Activated CD8-positive, alpha-beta T cell treated with anti-CD3 and anti-CD28 coated beads for 36 hours (primary cell): ENCODE measurements around the gene PAPOLA. TPM values are rescaled to one million over a fixed set of nuclear protein-coding genes. Genes with fewer than 3 reads are reported as not detected.

ENCODE experiments used
- ATAC-seq: fragments of 200-7000 bp; cut with Tn5 transposase; one replicate; pipeline ENCODE4 v1.10.0; 2021; ENCODE audit warnings: mild to moderate bottlenecking, moderate library complexity
- CTCF ChIA-PET: fragments of 350-600 bp; sonication (Branson Sonifier 250); formaldehyde crosslinking; loops from one replicate; lab custom pipeline; 2021; ENCODE audit warnings: antibody characterized with exemption; lab: Charles Lee
- POLR2A ChIA-PET: fragments of 350-600 bp; sonication (Branson Sonifier 250); formaldehyde crosslinking; loops from one replicate; lab custom pipeline; 2021; ENCODE audit warnings: antibody characterized with exemption; lab: Charles Lee
- DNase-seq: peaks from one replicate; pipeline ENCODE4 v3.0.0-alpha.2; 2020
- H3K27ac Mint-ChIP-seq: one replicate; pipeline ENCODE4 v1.8.0; 2021; ENCODE audit warnings: mild to moderate bottlenecking, mixed read lengths
- H3K27me3 Mint-ChIP-seq: one replicate; pipeline ENCODE4 v1.8.0; 2021; ENCODE audit warnings: mixed read lengths
- H3K36me3 Mint-ChIP-seq: one replicate; pipeline ENCODE4 v1.8.0; 2021; ENCODE audit warnings: low read depth, mixed read lengths
- H3K4me1 Mint-ChIP-seq: one replicate; pipeline ENCODE4 v1.8.0; 2021; ENCODE audit warnings: low read depth, mixed read lengths
- H3K4me3 Mint-ChIP-seq: one replicate; pipeline ENCODE4 v1.8.0; 2021; ENCODE audit warnings: mild to moderate bottlenecking, moderate library complexity, mixed read lengths
- H3K9me3 Mint-ChIP-seq: one replicate; pipeline ENCODE4 v1.8.0; 2021; ENCODE audit warnings: mixed read lengths
- intact Hi-C: fragments of 100-400 bp; cut with micrococcal nuclease; formaldehyde crosslinking; loops from one replicate; pipeline ENCODE4 v1.10.0; 2022
- total RNA-seq, 2 experiments: library from RNA; stranded (reverse); gene quantifications; one replicate each; pipeline ENCODE4 v1.2.3, GENCODE V29; 2021
- TF ChIP-seq, protein P1 (sequence below): fragments of 200-600 bp; IDR thresholded peaks from one replicate; pipeline ENCODE4 v1.8.0; 2022; ENCODE audit warnings: antibody characterized with exemption, mild to moderate bottlenecking

The PAPOLA gene
- total RNA-seq, 2 experiments from 2014 or later, result 176 to 178 TPM

DNA sequence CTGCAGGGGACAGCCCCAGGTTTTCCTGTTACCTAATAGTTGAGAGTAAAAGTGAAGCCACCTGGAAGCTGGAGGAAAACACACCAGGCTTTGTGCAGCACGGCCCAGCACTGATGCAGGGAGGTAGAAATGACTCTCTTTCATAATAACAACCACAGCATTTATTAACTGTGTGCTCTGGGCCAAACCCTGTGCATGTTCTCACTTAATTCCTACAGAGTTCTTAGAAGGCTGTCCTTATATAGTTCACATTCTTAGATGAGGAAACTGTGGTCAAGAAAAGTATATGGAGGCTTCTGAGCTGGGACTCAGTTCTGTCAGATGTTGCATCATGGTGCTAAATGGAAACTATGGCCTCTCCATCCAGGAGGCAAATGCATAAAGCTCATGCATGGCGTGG, 100.0 kb downstream of the PAPOLA start:
- no peak overlapping the region for H3K4me3 Mint-ChIP-seq
- ChIA-PET POLR2A (no interaction called here), CTCF (no interaction called here)
- H3K36me3 Mint-ChIP-seq, result no peaks in the 10 kb centered on the region
- H3K4me1 Mint-ChIP-seq, result peaks cover 4% of the 10 kb centered on the region
- DNase-seq, result no peak
- peaks cover 7% of the 10 kb centered on the region for H3K27me3 Mint-ChIP-seq
- no peaks in the 10 kb centered on the region for H3K9me3 Mint-ChIP-seq
- H3K27ac Mint-ChIP-seq, result no peak overlapping the region
- TF ChIP-seq, protein P1, sequence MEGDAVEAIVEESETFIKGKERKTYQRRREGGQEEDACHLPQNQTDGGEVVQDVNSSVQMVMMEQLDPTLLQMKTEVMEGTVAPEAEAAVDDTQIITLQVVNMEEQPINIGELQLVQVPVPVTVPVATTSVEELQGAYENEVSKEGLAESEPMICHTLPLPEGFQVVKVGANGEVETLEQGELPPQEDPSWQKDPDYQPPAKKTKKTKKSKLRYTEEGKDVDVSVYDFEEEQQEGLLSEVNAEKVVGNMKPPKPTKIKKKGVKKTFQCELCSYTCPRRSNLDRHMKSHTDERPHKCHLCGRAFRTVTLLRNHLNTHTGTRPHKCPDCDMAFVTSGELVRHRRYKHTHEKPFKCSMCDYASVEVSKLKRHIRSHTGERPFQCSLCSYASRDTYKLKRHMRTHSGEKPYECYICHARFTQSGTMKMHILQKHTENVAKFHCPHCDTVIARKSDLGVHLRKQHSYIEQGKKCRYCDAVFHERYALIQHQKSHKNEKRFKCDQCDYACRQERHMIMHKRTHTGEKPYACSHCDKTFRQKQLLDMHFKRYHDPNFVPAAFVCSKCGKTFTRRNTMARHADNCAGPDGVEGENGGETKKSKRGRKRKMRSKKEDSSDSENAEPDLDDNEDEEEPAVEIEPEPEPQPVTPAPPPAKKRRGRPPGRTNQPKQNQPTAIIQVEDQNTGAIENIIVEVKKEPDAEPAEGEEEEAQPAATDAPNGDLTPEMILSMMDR, result no peak
- peak; percentile 51 for ATAC-seq
- intact Hi-C loops, result no loop called here

DNA sequence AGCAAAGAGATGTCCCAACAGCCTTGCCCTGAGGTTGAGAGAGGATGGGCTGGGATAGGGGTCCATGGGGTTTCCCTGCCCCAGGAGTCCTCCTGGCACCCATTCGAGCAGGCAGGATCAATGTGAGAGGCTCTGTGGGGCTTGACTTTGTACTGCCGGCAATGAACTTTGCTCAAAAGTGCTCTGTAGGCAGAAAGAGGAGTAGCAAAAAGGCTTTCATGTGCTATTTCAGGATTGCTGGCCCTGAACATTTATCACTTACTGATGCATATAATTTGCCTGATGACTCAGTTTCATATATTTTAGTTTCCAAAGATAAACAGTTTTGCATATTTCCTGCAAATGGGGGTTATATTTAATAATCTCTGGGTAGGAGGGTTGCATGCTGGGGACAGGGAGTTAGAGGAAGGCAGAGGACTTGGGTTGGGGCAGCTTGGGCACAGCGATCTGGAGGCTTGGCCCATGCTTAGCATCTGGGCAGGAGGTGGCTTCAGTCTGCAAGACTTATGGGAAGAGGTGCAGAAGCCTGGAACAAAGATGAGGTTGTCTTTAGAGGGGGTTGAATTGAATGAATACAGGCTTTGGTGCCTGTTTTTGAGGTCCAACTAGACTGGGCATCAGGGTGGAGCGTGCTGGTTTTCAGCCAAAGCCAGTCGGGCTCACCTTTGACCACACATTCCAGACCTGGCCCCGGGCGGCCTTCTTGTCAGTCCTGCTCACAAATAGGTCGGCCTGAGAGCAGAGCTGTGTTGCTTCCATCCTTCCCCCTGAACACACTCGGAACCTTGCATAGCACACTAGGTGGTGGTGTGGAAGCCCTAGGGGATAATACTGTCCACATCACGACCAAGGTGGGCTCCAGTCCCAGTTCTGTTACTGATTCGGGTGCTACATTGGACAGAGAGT, 101.4 kb downstream of the PAPOLA start:
- Mint-ChIP-seq H3K36me3 (no peaks in the 10 kb centered on the region), H3K27ac (no peak overlapping the region), H3K9me3 (no peaks in the 10 kb centered on the region), H3K4me1 (peaks cover 4% of the 10 kb centered on the region), H3K27me3 (peaks cover 7% of the 10 kb centered on the region), H3K4me3 (no peak overlapping the region)
- CTCF ChIA-PET, result no interaction called here
- no peak for ATAC-seq
- TF ChIP-seq, protein P1, result no peak
- no peak for DNase-seq
- intact Hi-C loops, result no loop called here
- POLR2A ChIA-PET, result no interaction called here

DNA sequence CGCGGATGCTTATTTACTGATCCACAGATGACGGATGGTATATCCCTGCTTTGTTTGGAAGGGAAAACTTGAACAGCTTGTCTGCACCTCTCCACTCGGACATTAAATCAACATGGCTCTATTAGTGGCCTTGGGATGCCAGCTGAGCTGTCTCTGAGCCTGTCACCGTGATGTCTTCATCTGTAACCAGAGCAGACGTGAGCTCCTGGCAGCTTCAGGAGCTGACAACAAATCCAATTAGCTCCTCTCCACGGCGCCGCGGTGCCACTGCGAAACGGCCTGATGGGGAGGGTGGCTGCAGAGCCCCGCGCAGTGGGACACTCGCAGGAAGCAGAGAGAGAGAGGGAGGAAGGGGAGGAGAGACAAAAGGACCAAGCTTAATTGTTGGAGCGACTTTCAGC, 112.3 kb downstream of the PAPOLA start:
- no peak for DNase-seq
- intact Hi-C loops, result no loop called here
- TF ChIP-seq, protein P1, result no peak
- ChIA-PET CTCF (no interaction called here), POLR2A (interaction anchor here (0.6 kb wide), 1 partner anchor 30 kb away, joined by 5 read pairs; no protein-coding TSS in a partner anchor)
- Mint-ChIP-seq H3K4me1 (no peaks in the 10 kb centered on the region), H3K4me3 (no peak overlapping the region), H3K27me3 (no peaks in the 10 kb centered on the region), H3K9me3 (no peaks in the 10 kb centered on the region), H3K27ac (no peak overlapping the region), H3K36me3 (no peaks in the 10 kb centered on the region)
- ATAC-seq, result no peak

DNA sequence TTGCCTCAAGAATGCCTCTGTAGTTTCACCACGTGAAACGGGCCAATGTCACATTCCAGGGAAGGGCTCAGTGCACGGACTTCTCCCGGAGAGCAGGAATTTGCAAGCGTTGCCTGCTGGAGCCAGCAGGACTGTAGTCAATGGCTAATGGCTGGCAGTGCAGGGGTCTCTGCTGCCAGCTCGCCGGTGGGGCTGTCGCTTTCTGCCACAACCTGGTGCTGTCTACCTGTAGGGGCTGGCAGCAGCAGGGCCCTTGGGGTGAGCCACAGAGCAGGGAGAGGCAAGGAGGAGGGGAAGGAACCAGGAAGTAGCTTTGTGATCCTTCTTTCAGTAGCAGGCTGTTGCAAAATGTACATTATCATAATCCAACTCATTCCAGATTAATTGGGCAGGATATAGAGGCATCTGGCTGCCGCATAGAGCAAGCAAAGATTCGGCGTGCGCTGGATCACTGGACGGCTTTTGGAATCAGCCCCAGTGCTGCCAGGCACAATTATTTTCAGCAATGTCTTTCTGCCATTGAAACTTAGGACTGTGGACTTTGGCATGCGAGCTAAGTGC, 114.1 kb downstream of the PAPOLA start:
- ATAC-seq, result no peak
- ChIA-PET POLR2A (no interaction called here), CTCF (no interaction called here)
- DNase-seq, result no peak
- no peaks in the 10 kb centered on the region for H3K27me3 Mint-ChIP-seq
- no peaks in the 10 kb centered on the region for H3K4me1 Mint-ChIP-seq
- no peaks in the 10 kb centered on the region for H3K36me3 Mint-ChIP-seq
- no peaks in the 10 kb centered on the region for H3K9me3 Mint-ChIP-seq
- H3K27ac Mint-ChIP-seq, result no peak overlapping the region
- intact Hi-C loops, result no loop called here
- H3K4me3 Mint-ChIP-seq, result no peak overlapping the region
- TF ChIP-seq, protein P1, result no peak

Other genes starting within 250 kb of the PAPOLA start
- gene BDKRB1, start 246.2 kb upstream of the PAPOLA start, total RNA-seq, result not detected
- 10 to 100 TPM; 12.9 to 13.3 TPM for gene ATG2B, start 139.0 kb upstream of the PAPOLA start, total RNA-seq
- gene GSKIP, start 138.9 kb upstream of the PAPOLA start, total RNA-seq, result 10 to 100 TPM; 21.8 to 21.9 TPM
- gene AK7, start 110.3 kb upstream of the PAPOLA start, total RNA-seq, result 1 to 10 TPM; 1.2 to 1.7 TPM